Superior temporal gyrus (tissue), 1 donor: ENCODE data around the gene ANKRD11.
"Not testable (repeated sequence)": the region's sequence is repeated elsewhere in the genome, so short reads cannot be mapped to it uniquely, and the experiment has no call there.

ENCODE experiments used
- DNase-seq: peaks from one replicate; pipeline ENCODE4 v3.0.0-alpha.2; 2016; ENCODE audit errors: extremely low spot score

The ANKRD11 gene

GRCh38 chr16:89268585-89268984, 221.8 kb downstream of the ANKRD11 start:
- DNase-seq: no peak

- DNase-seq: not testable (repeated sequence)
Measured at GRCh38 chr16:89267746-89268145, 222.6 kb downstream of the ANKRD11 start.

- DNase-seq: no peak
Measured at GRCh38 chr16:89266521-89267134, 223.7 kb downstream of the ANKRD11 start.

- no peak for DNase-seq
Measured at GRCh38 chr16:89265647-89266046, 224.7 kb downstream of the ANKRD11 start.

- DNase-seq: no peak
Measured at GRCh38 chr16:89264800-89265550, 225.4 kb downstream of the ANKRD11 start.

GRCh38 chr16:89261691-89262563, 228.4 kb downstream of the ANKRD11 start:
- no peak for DNase-seq

- not testable (repeated sequence) for DNase-seq
Measured at GRCh38 chr16:89259901-89260300, 230.5 kb downstream of the ANKRD11 start.

GRCh38 chr16:89257757-89258465, 232.4 kb downstream of the ANKRD11 start:
- no peak for DNase-seq

- no peak for DNase-seq
Measured at GRCh38 chr16:89257281-89257731, 233.1 kb downstream of the ANKRD11 start.

GRCh38 chr16:89256651-89257254, 233.6 kb downstream of the ANKRD11 start:
- peak; percentile 29 for DNase-seq

GRCh38 chr16:89253548-89254287, 236.6 kb downstream of the ANKRD11 start:
- no peak for DNase-seq

GRCh38 chr16:89248196-89248982, 242.0 kb downstream of the ANKRD11 start:
- DNase-seq: no peak

GRCh38 chr16:89247734-89248075, 242.7 kb downstream of the ANKRD11 start:
- not testable (repeated sequence) for DNase-seq

GRCh38 chr16:89246903-89247733, 243.2 kb downstream of the ANKRD11 start:
- DNase-seq: peak; percentile 64

- no peak for DNase-seq
Measured at GRCh38 chr16:89246383-89246902, 243.9 kb downstream of the ANKRD11 start.

- no peak for DNase-seq
Measured at GRCh38 chr16:89244754-89245153, 245.6 kb downstream of the ANKRD11 start.

- not testable (repeated sequence) for DNase-seq
Measured at GRCh38 chr16:89244264-89244663, 246.1 kb downstream of the ANKRD11 start.

GRCh38 chr16:89243664-89244063, 246.7 kb downstream of the ANKRD11 start:
- DNase-seq: no peak

- no peak for DNase-seq
Measured at GRCh38 chr16:89242795-89243200, 247.6 kb downstream of the ANKRD11 start.
